Measurements from ENCODE around the gene PTRH1. TPM values are rescaled to one million over a fixed set of nuclear protein-coding genes. Genes with fewer than 3 reads are reported as not detected.
A peak's percentile ranks its signal among the peaks of the same experiment; 100 is the strongest.

PTRH1 gene
- total RNA-seq, 2 donors from 2014 or later: 12.8 to 17.6 TPM

DNA sequence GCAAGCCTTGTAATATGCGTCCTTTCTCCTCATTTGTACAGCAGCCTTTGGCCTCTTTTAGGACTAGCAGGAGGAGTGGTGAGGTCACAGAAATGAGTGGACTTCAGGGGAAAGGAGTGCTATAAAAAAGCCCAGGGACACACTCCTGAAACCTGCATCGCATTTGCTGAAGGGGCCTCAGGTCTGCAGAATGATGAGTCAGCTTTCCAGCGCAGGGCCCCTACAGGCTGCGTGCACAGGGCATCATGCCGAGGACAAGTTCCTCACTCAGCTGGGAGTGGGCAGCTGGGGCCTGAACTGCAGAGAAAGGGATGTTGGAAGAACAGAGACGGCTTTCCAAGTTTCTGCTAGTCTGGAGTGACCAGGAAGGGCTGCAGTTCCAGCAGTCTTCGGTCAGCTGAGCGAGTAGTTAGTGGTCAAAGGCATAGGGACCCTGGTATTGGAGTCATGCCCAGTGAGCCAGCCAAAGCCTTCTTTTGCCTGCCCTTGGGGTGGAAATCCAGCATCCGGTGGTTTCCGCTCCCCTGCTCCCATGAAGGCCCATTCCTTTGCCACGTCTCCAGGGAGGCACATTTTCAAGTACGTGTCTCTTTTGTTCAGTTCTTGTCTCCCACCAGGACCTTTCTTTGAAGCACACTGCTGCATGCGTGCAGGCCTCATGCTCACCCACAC lies 26.0 kb downstream of the PTRH1 start:
- no peak for DNase-seq (ENCODE audit: low spot score)
- Mint-ChIP-seq H3K4me1 (ENCODE audit: low read depth in 2 of 2) (no peaks in the 10 kb centered on the region), H3K27me3 (no peaks in the 10 kb centered on the region), H3K36me3 (no peaks in the 10 kb centered on the region), H3K27ac (no peak overlapping the region), H3K9me3 (no peaks in the 10 kb centered on the region), H3K4me3 (no peak overlapping the region)
- ATAC-seq: no peak

DNA sequence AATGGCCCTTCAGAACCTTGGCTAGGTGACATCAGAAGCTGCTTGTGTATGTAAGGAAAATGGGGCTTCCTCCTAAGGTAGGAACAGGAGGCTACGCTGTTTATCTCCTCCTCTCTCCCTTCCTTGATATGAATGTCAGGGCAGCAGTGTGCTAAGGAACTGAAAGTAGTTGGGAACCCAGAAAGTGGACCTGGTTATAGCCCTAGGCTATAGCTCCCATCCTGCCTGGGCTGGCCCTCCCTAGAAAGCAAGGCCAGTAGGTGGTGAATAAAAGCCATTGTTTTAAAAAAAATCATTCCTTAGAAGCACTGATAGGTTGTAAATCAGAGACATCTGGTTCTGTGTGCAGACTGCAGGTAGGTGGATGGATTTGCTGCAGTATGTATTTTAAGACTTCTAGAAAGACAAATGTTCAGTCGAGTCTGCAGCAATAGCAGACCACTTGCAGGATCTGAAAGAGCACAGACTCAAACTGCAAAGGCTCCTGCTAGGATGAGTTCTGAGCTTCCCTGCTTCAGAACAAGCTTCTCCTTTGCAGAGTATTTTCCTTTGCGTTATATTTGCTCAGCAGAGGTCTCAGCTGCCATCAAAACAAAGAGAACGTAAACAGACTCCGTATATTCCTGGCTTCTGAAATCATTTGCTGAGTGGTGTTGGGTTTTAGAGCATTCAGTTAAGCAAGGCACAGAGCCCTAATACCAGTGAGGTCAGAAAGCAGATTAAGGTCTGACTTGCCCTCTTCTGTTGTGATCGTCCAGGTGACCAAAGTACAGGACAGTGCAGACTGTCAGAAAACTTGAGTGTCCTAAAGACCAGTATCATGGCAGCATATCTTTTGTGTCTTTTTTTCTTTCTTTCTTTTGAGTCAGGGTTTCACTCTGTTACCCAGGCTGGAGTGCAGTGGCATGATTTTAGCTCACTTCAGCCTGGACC lies 28.7 kb downstream of the PTRH1 start:
- no peaks in the 10 kb centered on the region for H3K36me3 Mint-ChIP-seq
- no peaks in the 10 kb centered on the region for H3K9me3 Mint-ChIP-seq
- no peak for ATAC-seq
- no peak overlapping the region for H3K4me3 Mint-ChIP-seq
- DNase-seq (ENCODE audit: low spot score): peak; percentile 44
- no peaks in the 10 kb centered on the region for H3K27me3 Mint-ChIP-seq
- H3K27ac Mint-ChIP-seq: no peak overlapping the region
- no peaks in the 10 kb centered on the region for H3K4me1 Mint-ChIP-seq (ENCODE audit: low read depth in 2 of 2)

GRCh38 chr9:127684576-127684975 lies 30.9 kb downstream of the PTRH1 start:
- DNase-seq (ENCODE audit: low spot score) (no peak), ATAC-seq (no peak)
- Mint-ChIP-seq H3K27ac (no peak overlapping the region), H3K9me3 (no peaks in the 10 kb centered on the region), H3K4me3 (no peak overlapping the region), H3K36me3 (no peaks in the 10 kb centered on the region), H3K27me3 (no peaks in the 10 kb centered on the region), H3K4me1 (ENCODE audit: low read depth in 2 of 2) (no peaks in the 10 kb centered on the region)

DNA sequence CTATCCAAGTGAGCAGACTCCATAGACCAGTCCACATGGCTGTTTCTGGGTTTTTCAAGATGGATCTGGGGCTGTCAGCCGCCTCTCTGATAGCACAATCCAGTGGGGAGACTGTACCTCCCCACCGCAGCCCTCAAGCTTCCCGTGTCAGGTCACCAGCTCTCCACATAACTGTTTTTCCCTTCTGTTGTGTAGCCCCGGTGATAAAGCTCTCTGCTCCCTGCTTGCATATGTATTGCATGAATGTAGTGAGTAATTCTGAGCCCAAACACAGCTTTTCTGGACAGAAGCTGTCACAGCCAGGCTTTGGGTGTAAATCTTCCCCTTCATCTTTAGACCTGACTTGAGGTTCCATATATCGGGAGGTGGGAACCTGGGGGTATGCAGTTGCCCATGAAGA lies 31.7 kb downstream of the PTRH1 start:
- no peaks in the 10 kb centered on the region for H3K36me3 Mint-ChIP-seq
- DNase-seq (ENCODE audit: low spot score) (peak; percentile 47), ATAC-seq (no peak)
- H3K27ac Mint-ChIP-seq: no peak overlapping the region
- no peaks in the 10 kb centered on the region for H3K4me1 Mint-ChIP-seq (ENCODE audit: low read depth in 2 of 2)
- H3K27me3 Mint-ChIP-seq: no peaks in the 10 kb centered on the region
- H3K9me3 Mint-ChIP-seq: no peaks in the 10 kb centered on the region
- no peak overlapping the region for H3K4me3 Mint-ChIP-seq

- H3K27ac Mint-ChIP-seq: no peak overlapping the region
- ATAC-seq (no peak), DNase-seq (ENCODE audit: low spot score) (no peak)
- no peaks in the 10 kb centered on the region for H3K27me3 Mint-ChIP-seq
- H3K9me3 Mint-ChIP-seq: no peaks in the 10 kb centered on the region
- H3K36me3 Mint-ChIP-seq: no peaks in the 10 kb centered on the region
- no peaks in the 10 kb centered on the region for H3K4me1 Mint-ChIP-seq (ENCODE audit: low read depth in 2 of 2)
- no peak overlapping the region for H3K4me3 Mint-ChIP-seq
Observed at GRCh38 chr9:127682351-127683136, 32.9 kb downstream of the PTRH1 start.

- no peaks in the 10 kb centered on the region for H3K9me3 Mint-ChIP-seq
- ATAC-seq (no peak), DNase-seq (ENCODE audit: low spot score) (peak; percentile 23)
- no peaks in the 10 kb centered on the region for H3K27me3 Mint-ChIP-seq
- H3K4me1 Mint-ChIP-seq (ENCODE audit: low read depth in 2 of 2): no peaks in the 10 kb centered on the region
- no peaks in the 10 kb centered on the region for H3K36me3 Mint-ChIP-seq
- H3K27ac Mint-ChIP-seq: no peak overlapping the region
- H3K4me3 Mint-ChIP-seq: no peak overlapping the region
Observed at GRCh38 chr9:127680846-127681245, 34.6 kb downstream of the PTRH1 start.

- DNase-seq (ENCODE audit: low spot score): peak; percentile 35
- H3K4me1 Mint-ChIP-seq (ENCODE audit: low read depth in 2 of 2): no peaks in the 10 kb centered on the region
- H3K36me3 Mint-ChIP-seq: no peaks in the 10 kb centered on the region
- no peak overlapping the region for H3K27ac Mint-ChIP-seq
- H3K27me3 Mint-ChIP-seq: no peaks in the 10 kb centered on the region
- no peak for ATAC-seq
- no peaks in the 10 kb centered on the region for H3K9me3 Mint-ChIP-seq
- no peak overlapping the region for H3K4me3 Mint-ChIP-seq
Observed at GRCh38 chr9:127680226-127680625, 35.2 kb downstream of the PTRH1 start.

- H3K4me3 Mint-ChIP-seq: no peak overlapping the region
Observed at GRCh38 chr9:127679506-127679905, 36.0 kb downstream of the PTRH1 start.

GRCh38 chr9:127676638-127677037 lies 38.8 kb downstream of the PTRH1 start:
- no peak overlapping the region for H3K27ac Mint-ChIP-seq
- ATAC-seq (peak in 1 of 2 donors; percentile 29), DNase-seq (ENCODE audit: low spot score) (no peak)
- H3K9me3 Mint-ChIP-seq: no peaks in the 10 kb centered on the region
- no peak overlapping the region for H3K4me3 Mint-ChIP-seq
- H3K27me3 Mint-ChIP-seq: no peaks in the 10 kb centered on the region
- H3K36me3 Mint-ChIP-seq: no peaks in the 10 kb centered on the region
- no peaks in the 10 kb centered on the region for H3K4me1 Mint-ChIP-seq (ENCODE audit: low read depth in 2 of 2)

More at GRCh38 chr9:127679506-127679905, 36.0 kb downstream of the PTRH1 start:
- Mint-ChIP-seq H3K27me3 (no peaks in the 10 kb centered on the region), H3K9me3 (no peaks in the 10 kb centered on the region), H3K4me1 (ENCODE audit: low read depth in 2 of 2) (no peaks in the 10 kb centered on the region), H3K36me3 (no peaks in the 10 kb centered on the region), H3K27ac (no peak overlapping the region)
- ATAC-seq (no peak), DNase-seq (ENCODE audit: low spot score) (no peak)

- H3K4me1 Mint-ChIP-seq (ENCODE audit: low read depth in 2 of 2): no peaks in the 10 kb centered on the region
- no peaks in the 10 kb centered on the region for H3K36me3 Mint-ChIP-seq
- H3K27me3 Mint-ChIP-seq: no peaks in the 10 kb centered on the region
- peak; percentile 55 for DNase-seq (ENCODE audit: low spot score)
- no peaks in the 10 kb centered on the region for H3K9me3 Mint-ChIP-seq
- H3K4me3 Mint-ChIP-seq: no peak overlapping the region
- no peak overlapping the region for H3K27ac Mint-ChIP-seq
- no peak for ATAC-seq
Observed at GRCh38 chr9:127673234-127673633, 42.2 kb downstream of the PTRH1 start.

- Mint-ChIP-seq H3K27me3 (no peaks in the 10 kb centered on the region), H3K27ac (no peak overlapping the region), H3K9me3 (no peaks in the 10 kb centered on the region), H3K4me1 (ENCODE audit: low read depth in 2 of 2) (no peaks in the 10 kb centered on the region), H3K36me3 (no peaks in the 10 kb centered on the region), H3K4me3 (no peak overlapping the region)
- ATAC-seq (peak in 1 of 2 donors; percentile 24), DNase-seq (ENCODE audit: low spot score) (no peak)
Observed at GRCh38 chr9:127667906-127668305, 47.6 kb downstream of the PTRH1 start.

DNA sequence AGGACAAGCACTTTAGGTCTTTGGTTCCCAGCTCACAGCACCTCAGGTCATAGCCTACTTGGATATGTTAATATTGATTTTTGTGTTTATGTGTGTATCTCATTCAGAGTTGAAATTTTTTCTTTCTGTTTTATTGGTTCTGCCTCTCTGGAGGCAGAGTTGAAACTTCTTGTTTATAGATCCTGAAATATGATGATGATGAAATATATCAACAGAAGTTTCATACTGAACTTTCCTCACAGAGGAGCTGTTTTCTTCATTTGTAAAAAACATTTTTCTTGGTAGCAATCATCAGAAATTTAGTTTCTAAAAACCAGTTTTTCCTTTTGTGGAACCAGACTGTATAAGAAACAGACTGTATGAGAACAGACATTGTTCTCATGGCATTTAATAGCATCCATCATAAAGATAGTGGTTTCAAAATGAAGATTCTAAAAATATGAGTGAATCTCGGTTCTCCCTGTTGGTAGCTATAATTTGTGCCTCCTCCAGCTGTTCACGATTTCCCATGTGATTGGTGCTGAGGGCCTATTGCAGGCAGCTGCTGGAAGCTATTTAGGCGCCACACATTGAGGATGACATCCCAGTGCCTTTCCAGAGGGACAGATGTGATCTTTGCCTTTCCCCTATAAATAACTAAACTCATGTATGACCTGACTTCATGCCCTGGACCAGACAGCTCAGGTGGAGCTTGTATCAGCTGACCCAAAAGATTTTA lies 48.2 kb downstream of the PTRH1 start:
- no peak overlapping the region for H3K27ac Mint-ChIP-seq
- no peaks in the 10 kb centered on the region for H3K27me3 Mint-ChIP-seq
- H3K4me1 Mint-ChIP-seq (ENCODE audit: low read depth in 2 of 2): no peaks in the 10 kb centered on the region
- ATAC-seq (no peak), DNase-seq (ENCODE audit: low spot score) (no peak)
- no peaks in the 10 kb centered on the region for H3K36me3 Mint-ChIP-seq
- no peak overlapping the region for H3K4me3 Mint-ChIP-seq
- no peaks in the 10 kb centered on the region for H3K9me3 Mint-ChIP-seq

GRCh38 chr9:127664678-127665507 lies 50.6 kb downstream of the PTRH1 start:
- Mint-ChIP-seq H3K36me3 (no peaks in the 10 kb centered on the region), H3K9me3 (no peaks in the 10 kb centered on the region), H3K27ac (no peak overlapping the region), H3K27me3 (no peaks in the 10 kb centered on the region), H3K4me1 (ENCODE audit: low read depth in 2 of 2) (no peaks in the 10 kb centered on the region), H3K4me3 (no peak overlapping the region)
- ATAC-seq (no peak), DNase-seq (ENCODE audit: low spot score) (no peak)

All from natural killer cell treated with Interleukin-12 subunit alpha and Interleukin-12 subunit beta and Interleukin-15 and Interleukin-18, amount 100 ng/mL, for 72 hours (primary cell).